ENCODE data around the gene COL4A2.

COL4A2 gene

GRCh38 chr13:110503037-110503901 lies 196.2 kb downstream of the COL4A2 start:
- DNase-seq = no peak

GRCh38 chr13:110503979-110504499 lies 197.0 kb downstream of the COL4A2 start:
- no peak for DNase-seq

GRCh38 chr13:110505594-110505993 lies 198.5 kb downstream of the COL4A2 start:
- no peak for DNase-seq

GRCh38 chr13:110506396-110506795 lies 199.3 kb downstream of the COL4A2 start:
- no peak for DNase-seq

- DNase-seq = no peak
These were observed 199.9 kb downstream of the COL4A2 start for GRCh38 chr13:110506859-110507566.

- DNase-seq = no peak
These were observed 200.7 kb downstream of the COL4A2 start for GRCh38 chr13:110507678-110508381.

GRCh38 chr13:110509478-110509926 lies 202.4 kb downstream of the COL4A2 start:
- no peak for DNase-seq

- no peak for DNase-seq
These were observed 203.1 kb downstream of the COL4A2 start for GRCh38 chr13:110509971-110510786.

GRCh38 chr13:110511509-110512181 lies 204.6 kb downstream of the COL4A2 start:
- DNase-seq = no peak

GRCh38 chr13:110512198-110512740 lies 205.2 kb downstream of the COL4A2 start:
- no peak for DNase-seq

- no peak for DNase-seq
These were observed 209.4 kb downstream of the COL4A2 start for GRCh38 chr13:110516500-110516899.

GRCh38 chr13:110517505-110518225 lies 210.6 kb downstream of the COL4A2 start:
- no peak for DNase-seq

GRCh38 chr13:110518226-110518525 lies 211.1 kb downstream of the COL4A2 start:
- no peak for DNase-seq

GRCh38 chr13:110518571-110518970 lies 211.5 kb downstream of the COL4A2 start:
- no peak for DNase-seq

GRCh38 chr13:110519046-110519445 lies 212.0 kb downstream of the COL4A2 start:
- no peak for DNase-seq

GRCh38 chr13:110519506-110519905 lies 212.4 kb downstream of the COL4A2 start:
- DNase-seq = no peak

- no peak for DNase-seq
These were observed 213.6 kb downstream of the COL4A2 start for GRCh38 chr13:110520431-110521295.

- DNase-seq = no peak
These were observed 214.2 kb downstream of the COL4A2 start for GRCh38 chr13:110521296-110521680.

- DNase-seq = no peak
These were observed 214.9 kb downstream of the COL4A2 start for GRCh38 chr13:110521946-110522345.

- no peak for DNase-seq
These were observed 215.6 kb downstream of the COL4A2 start for GRCh38 chr13:110522721-110523120.

Measured in activated CD4-positive, alpha-beta T cell treated with anti-CD3 and anti-CD28 coated beads, Interleukin-2, amount 50 U/mL, for 48 hours (primary cell).